D341Med (cell line): Measurements from ENCODE around the gene SPRING1.

Experiments
- DNase-seq: peaks from one replicate; pipeline ENCODE4 v3.0.0; 2012; ENCODE audit warnings: low spot score

Gene SPRING1

GRCh38 chr12:116708826-116709756 is 28.8 kb downstream of the SPRING1 start:
- DNase-seq: peak; percentile 85

DNA sequence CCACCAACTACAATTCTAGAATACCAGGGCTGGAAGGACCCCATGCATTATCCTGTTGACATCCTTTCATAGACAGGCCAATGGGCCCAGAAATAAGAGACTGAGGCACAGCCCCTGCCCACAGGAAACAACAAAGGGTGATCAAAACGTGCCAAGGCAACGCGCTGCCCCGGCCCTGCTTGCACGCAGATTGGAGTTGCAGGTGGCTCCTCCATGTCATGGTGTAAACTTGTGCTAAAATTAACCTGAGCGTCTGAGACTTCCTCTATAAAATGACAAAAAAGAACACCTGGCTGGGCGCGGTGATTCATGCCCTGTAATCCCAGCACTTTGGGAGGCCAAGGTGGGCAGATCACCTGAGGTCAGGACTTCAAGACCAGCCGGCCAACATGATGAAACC is 30.1 kb downstream of the SPRING1 start:
- no peak for DNase-seq

GRCh38 chr12:116703214-116703795 is 34.6 kb downstream of the SPRING1 start:
- DNase-seq: peak; percentile 79

DNA sequence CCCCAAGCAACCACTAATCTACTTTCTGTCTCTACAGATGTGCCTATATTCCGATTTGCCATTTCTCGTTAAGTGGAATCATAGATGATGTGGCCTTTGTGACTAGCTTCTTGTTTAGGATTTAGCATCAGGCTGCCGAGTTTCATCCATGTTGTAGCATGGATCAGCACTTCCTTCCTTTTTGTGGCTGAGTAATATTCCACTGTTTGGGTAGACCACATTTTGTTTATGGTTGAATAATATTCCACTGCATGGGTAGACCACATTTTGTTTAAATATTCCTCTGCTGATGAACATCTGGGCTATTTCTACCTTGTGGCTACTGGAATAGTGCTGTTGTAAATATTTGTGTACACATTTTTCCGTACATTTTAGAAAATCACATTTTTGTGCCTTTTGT is 36.4 kb downstream of the SPRING1 start:
- DNase-seq: no peak

DNA sequence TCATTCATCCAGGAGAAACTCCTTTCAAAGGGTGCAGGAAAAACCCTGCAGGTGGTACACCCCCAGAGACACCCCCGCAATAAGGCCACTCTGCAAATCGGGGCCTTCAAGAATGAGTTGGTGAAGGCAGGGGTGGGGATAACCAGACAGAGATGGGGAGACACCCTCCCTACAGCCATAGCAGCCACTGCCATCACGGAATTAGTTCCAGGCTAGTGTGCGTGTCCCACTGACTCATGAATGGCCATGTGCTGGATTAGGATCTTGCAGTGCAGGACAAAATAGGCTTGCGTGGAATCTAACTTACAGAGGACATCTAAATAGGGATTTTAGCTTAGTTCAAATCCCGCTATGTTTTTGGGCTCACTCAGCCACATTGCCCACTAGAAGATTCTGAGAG is 37.8 kb downstream of the SPRING1 start:
- DNase-seq: no peak

DNA sequence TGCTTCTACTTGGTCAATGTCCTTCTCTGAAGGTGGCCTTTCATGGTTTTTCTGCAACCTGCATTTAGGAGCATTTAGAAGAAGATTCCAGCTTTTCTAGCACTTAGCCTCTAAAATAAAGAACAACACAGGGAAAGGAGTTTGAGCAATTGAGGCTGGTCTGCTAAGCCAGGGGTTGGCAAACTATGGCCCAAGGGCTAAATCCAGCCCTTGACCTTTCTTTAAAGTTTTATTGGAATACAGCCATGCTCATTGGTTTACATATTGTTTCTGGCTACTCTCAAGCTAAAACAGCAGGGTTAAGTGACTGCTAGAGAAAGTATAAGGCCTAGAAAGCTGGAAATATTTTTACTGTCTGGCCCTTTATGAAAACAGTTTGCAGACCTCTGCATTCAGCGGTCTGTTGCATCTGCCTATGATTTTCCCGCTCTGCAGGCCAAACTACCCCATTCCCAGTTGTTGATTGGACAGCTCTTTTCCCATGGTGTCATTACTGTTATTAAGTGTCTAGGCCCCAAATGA is 39.3 kb downstream of the SPRING1 start:
- no peak for DNase-seq

DNA sequence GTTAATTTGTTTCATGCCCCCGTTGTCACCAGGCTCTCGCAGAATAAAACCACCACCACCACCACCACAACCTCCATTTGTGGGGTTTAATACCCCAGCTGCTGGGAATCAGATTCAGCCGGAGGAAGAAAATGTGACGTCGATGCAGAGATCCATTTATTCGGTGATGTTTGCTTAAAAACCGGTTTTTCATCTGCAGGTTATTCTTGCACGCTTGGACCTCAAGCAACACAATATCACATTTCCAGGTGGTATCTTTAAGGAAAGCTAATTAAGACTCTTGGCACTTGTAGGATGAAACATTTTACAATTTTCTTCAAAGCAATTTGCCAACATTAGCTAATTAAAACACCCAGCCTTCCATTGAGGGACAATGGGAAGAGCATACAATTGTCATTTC is 39.8 kb downstream of the SPRING1 start:
- no peak for DNase-seq

GRCh38 chr12:116697716-116698115 is 40.2 kb downstream of the SPRING1 start:
- no peak for DNase-seq

DNA sequence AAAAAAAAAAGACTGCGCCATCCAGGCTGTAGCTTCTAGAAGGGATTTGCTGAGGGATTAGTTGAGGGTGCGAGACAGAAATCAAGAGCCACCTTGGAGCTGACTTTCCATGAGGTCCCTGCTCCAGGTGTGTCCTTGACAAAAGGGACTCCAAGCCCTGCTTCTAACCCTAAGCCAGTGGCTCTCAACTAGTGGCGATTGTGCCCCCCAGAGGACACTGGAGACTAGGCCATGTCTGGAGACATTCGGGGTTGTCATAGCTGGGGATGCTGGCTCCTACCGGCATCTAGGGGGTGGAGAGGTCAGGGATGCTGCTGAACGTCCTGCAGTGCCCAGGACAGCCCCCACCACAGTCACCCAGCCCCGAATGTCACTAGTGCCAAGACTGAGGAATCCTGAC is 40.6 kb downstream of the SPRING1 start:
- peak; percentile 63 for DNase-seq

GRCh38 chr12:116695464-116695725 is 42.5 kb downstream of the SPRING1 start:
- no peak for DNase-seq

GRCh38 chr12:116694653-116695463 is 43.0 kb downstream of the SPRING1 start:
- DNase-seq: no peak

- DNase-seq: no peak
Observed at GRCh38 chr12:116693286-116694227, 44.3 kb downstream of the SPRING1 start.

- DNase-seq: no peak
Observed at GRCh38 chr12:116692605-116693004, 45.3 kb downstream of the SPRING1 start.

GRCh38 chr12:116691636-116692035 is 46.2 kb downstream of the SPRING1 start:
- DNase-seq: no peak

DNA sequence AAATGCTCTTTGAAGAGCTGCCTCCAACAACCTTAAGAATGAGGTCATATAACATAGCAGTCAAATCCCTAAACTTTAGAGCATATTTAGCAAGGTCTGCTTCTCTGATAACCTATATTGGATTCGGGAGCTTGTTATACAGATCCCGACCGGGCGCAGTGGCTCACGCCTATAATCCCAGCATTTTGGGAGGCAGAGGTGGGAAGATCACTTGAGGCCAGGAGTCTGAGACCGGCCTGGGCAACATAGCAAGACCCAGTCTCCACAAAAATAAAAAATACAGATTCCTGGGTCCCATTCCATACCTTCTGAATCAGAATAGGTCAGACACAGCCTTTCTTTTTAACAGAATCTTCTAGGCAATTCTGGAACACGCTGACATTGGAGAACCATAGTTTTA is 46.7 kb downstream of the SPRING1 start:
- DNase-seq: no peak

DNA sequence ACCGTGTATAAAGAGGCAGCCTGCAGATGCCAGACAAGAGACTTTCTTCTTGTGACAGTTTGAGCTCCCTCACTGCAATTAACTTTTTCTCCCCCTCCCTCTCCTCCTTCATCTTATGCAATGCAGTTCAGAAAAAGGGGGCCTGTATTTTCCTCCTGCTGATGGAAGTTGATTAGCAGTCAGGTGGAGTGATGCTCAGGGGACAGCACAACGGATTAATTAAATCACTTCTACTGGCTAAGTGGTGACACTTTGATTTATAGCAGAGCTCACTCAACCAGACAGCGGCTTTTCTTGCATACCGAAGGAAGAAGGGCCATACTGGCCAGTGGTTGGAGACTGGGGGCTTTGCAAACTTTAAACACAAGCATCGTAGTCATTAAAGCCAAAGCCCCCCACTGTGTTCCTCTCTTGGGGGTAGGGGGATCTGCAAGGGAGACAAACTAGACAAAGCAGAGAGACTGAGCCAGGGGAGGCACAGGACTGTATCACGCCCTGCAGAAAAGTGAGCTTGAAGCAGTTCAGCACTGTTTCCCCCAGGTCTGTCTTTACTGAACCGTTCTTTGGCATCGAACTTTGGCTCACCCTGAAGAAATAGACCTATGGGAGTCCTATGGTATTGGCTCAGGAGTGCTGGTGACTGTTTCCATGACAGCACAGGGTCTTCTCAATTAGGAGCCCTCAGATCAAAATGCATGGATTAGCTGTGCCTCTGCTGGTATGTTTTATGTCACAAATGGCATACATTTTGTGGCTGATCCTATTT is 47.7 kb downstream of the SPRING1 start:
- DNase-seq: no peak

- DNase-seq: no peak
Observed at GRCh38 chr12:116689521-116689920, 48.3 kb downstream of the SPRING1 start.
